ENCODE results near the gene DHRS11. TPM values are rescaled to one million over a fixed set of nuclear protein-coding genes. Genes with fewer than 3 reads are reported as not detected.

The DHRS11 gene
- total and polyA plus RNA-seq, 2 of the 8 experiments (the other 6 are each of a cell fraction or from before 2014, with no cell fraction given): 29.5 to 63.3 TPM

GRCh38 chr17:36546418-36547093 is 45.1 kb upstream of the DHRS11 start:
- Histone ChIP-seq H2AFZ (ENCODE audit: low read length) (no peak overlapping the region), H2BK20ac (ENCODE audit: low read length) (no peak overlapping the region), H3K36me3 (ENCODE audit: control insufficient read depth in 2 of 4, insufficient read depth in 4 of 4, low read length in 3 of 4) (no peaks in the 10 kb centered on the region), H3K14ac (ENCODE audit: insufficient read length) (no peak overlapping the region), H4K91ac (replicated peaks; ENCODE audit: insufficient read length, low read length) (no peak overlapping the region), H2AK5ac (ENCODE audit: low read depth, low read length) (no peak overlapping the region), H3K18ac (ENCODE audit: extremely low read depth, low read length) (no peak overlapping the region; the same call in 1 of the 2 replicates), H3K56ac (replicated peaks; ENCODE audit: insufficient read length, low read depth, low read length) (no peak overlapping the region), H3K4ac (replicated peaks; ENCODE audit: insufficient read length, low read depth, low read length) (no peak overlapping the region), H2BK5ac (ENCODE audit: low read depth, low read length) (no peak overlapping the region), H4K20me1 (replicated peaks in 1 of 2; ENCODE audit: control insufficient read depth in 1 of 2, insufficient read depth in 2 of 2, low read length in 2 of 2) (peaks cover 0 to 3% of the 10 kb centered on the region in 2 experiments), H4K8ac (ENCODE audit: extremely low read depth, insufficient read depth, low read length) (no peak overlapping the region), H3K27me3 (replicated peaks in 1 of 4; ENCODE audit: control insufficient read depth in 3 of 4, extremely low read depth in 1 of 4, insufficient read depth in 3 of 4, low read length in 3 of 4) (no peaks in the 10 kb centered on the region), H3K79me1 (ENCODE audit: low read depth, low read length) (peaks cover 6% of the 10 kb centered on the region), H4K5ac (ENCODE audit: insufficient read length, low read depth, low read length) (peak overlapping the region; percentile 28), H3K23ac (ENCODE audit: insufficient read length) (no peak overlapping the region), H3K4me2 (ENCODE audit: insufficient read depth in 1 of 2, low read depth in 2 of 2, low read length in 2 of 2) (peak overlapping the region; percentile 85 to 93), H2BK12ac (ENCODE audit: low read depth, low read length) (no peak overlapping the region), H3K9me3 (ENCODE audit: insufficient read depth in 2 of 2, low read depth in 1 of 2, low read length in 1 of 2) (no peaks in the 10 kb centered on the region), H2BK15ac (ENCODE audit: low read length) (no peak overlapping the region), H3K4me3 (ENCODE audit: extremely low read depth in 1 of 4, insufficient read depth in 2 of 4, low read depth in 3 of 4, low read length in 4 of 4) (peak overlapping the region; percentile 73 to 95 (median 90)), H3K79me2 (ENCODE audit: control insufficient read depth in 1 of 2, insufficient read depth in 2 of 2, low read length in 2 of 2) (peaks cover 6 to 63% of the 10 kb centered on the region in 2 experiments; a peak in 3 of 4 replicates), H3K27ac (ENCODE audit: low read depth, low read length) (no peak overlapping the region), H3K4me1 (replicated peaks in 1 of 4; ENCODE audit: control insufficient read depth in 3 of 4, insufficient read depth in 4 of 4, low read length in 3 of 4) (peaks cover 0 to 5% (median 1%) of the 10 kb centered on the region in 4 experiments; a peak in 2 of 7 replicates), H3K9ac (replicated peaks in 1 of 4; ENCODE audit: extremely low read depth in 1 of 4, low read depth in 3 of 4, low read length in 3 of 4) (peak overlapping the region in 3 of 4 experiments; percentile 84 to 92 (median 91); a peak in 5 of 7 replicates), H3K23me2 (ENCODE audit: low read depth, low read length) (peaks cover 12% of the 10 kb centered on the region), H2BK120ac (replicated peaks; ENCODE audit: low read depth, low read length) (no peak overlapping the region)
- DNase-seq (ENCODE audit: low read depth in 1 of 2, low spot score in 2 of 2) (no peak), FAIRE-seq (no peak)
- WGBS, 2 experiments (ENCODE audit: extremely low coverage in 1 of 2, insufficient coverage in 1 of 2, insufficient read length in 1 of 2, insufficient replicate concordance in 2 of 2, low coverage in 1 of 2, low lambda C conversion rate in 2 of 2, missing lambda C conversion rate in 1 of 2): 46% methylated on average over 7 of the region's 7 CpGs; no CpG with 5 or more reads in 1 of the 2 experiments
- ChIA-PET CTCF (ENCODE audit: partially characterized antibody) (interaction anchor here (0.9 to 1.0 kb wide), 2 partner anchors 56 to 79 kb away, joined by 3 read pairs; no protein-coding TSS in a partner anchor), POLR2A (ENCODE audit: partially characterized antibody) (interaction anchor here (1.0 to 4.1 kb wide), 6 partner anchors 10 to 63 kb away, joined by 3 to 101 read pairs (median 7); partner anchors contain the start of genes DHRS11, MYO19 and PIGW)
- TF ChIP-seq CBX5 (IDR thresholded peaks at IDR 0.05; ENCODE audit: low read depth, low read length) (no peak), NRF1 (IDR thresholded peaks at IDR 0.05; ENCODE audit: low read depth, low read length) (no peak), HDAC2 (IDR thresholded peaks at IDR 0.05; ENCODE audit: borderline replicate concordance in 1 of 2, low read depth in 2 of 2, low read length in 2 of 2) (no peak), BRCA1 (IDR thresholded peaks at IDR 0.05; ENCODE audit: low read depth, low read length) (no peak)
